ENCODE results near the gene TRIM29.

The TRIM29 gene

GRCh38 chr11:120090411-120090810 is 47.5 kb downstream of the TRIM29 start:
- DNase-seq: no peak

DNA sequence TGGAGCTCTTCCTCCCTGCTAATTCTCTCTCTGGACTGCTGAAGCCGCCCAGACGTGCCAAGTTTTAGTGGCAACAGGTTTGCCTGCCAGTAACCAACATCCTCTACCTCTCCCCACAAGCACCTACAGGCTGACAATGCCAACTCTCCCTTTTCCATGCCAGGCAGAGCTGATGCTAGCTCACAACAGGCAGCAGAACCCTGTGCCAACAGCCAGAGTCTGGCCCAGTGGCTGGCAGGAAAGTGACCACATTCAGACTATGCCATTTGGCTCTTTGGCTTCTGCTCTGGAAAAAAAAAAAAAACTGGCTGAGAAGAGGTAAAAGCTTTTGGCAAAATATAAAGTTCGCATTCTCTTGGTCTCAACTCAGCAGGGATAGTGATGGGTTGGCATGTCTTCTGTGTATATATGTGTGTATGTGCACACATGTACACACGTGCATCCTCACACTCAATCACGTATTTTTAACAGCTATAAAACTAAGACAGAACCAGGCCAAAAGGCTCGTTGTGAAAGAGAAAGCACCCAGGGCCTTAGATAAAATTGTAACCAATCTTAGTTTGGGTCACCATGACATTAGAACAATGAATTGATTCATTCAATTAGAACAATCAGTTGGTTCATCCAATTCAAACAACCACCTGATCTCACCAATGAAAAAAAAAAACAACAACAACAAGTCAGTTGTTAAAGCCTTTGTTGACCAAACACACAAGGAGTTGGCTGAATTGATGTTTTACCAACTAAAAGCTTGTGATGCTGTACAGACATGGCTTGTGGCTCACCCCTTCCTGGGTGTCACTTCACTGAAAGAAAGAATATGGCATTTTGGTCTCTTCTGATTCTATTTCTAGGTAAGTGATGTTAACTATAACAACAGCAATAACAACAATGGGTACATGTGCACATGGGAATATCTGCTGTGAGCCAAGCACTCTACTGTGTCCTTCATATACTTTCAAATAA is 48.6 kb downstream of the TRIM29 start:
- DNase-seq: no peak

DNA sequence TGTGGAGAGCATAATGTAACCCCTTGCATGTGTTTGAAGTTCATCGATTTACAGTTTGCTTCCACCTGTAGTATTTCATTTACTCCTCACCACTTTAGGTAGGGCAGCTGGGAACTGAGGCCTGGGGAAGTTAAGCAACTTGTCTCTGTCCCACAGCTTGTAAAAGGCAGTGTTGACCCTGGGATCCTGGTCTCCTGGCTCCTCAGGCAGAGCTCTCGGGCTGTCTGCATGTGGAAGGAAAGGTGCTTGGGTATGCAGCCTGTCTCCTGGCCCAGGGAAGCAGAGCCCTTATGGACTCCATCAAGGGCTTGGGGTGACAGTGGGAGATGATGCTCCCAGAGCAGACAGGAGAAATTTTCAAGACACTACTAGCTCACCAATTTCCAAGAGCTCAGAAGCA is 49.9 kb downstream of the TRIM29 start:
- no peak for DNase-seq

- no peak for DNase-seq
Observed at GRCh38 chr11:120086651-120087050, 51.3 kb downstream of the TRIM29 start.

GRCh38 chr11:120079750-120080610 is 57.9 kb downstream of the TRIM29 start:
- DNase-seq: no peak

DNA sequence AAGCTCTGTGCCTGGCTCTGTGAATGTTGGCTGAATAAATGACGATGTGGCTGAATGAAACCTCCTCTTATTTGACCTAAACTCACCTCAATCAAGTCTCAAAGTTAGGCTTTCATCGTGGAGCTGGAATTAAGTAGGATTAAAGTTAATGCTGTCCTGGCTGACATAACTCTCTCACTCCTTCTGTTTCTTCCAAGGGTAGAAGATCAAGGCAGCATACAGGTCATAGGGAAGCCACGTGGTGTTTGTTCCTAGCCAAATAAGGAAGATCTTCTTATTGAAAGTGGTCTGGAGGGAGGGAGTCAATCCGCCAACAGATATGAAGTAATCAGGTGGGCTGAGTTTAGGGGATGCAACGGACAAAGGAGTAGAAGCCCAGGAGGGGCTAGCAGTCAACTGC is 59.5 kb downstream of the TRIM29 start:
- no peak for DNase-seq

GRCh38 chr11:120074076-120074475 is 63.8 kb downstream of the TRIM29 start:
- no peak for DNase-seq

GRCh38 chr11:120073196-120073595 is 64.7 kb downstream of the TRIM29 start:
- DNase-seq: no peak

GRCh38 chr11:120068114-120068573 is 69.8 kb downstream of the TRIM29 start:
- DNase-seq: no peak

GRCh38 chr11:120067438-120068113 is 70.3 kb downstream of the TRIM29 start:
- no peak for DNase-seq

DNA sequence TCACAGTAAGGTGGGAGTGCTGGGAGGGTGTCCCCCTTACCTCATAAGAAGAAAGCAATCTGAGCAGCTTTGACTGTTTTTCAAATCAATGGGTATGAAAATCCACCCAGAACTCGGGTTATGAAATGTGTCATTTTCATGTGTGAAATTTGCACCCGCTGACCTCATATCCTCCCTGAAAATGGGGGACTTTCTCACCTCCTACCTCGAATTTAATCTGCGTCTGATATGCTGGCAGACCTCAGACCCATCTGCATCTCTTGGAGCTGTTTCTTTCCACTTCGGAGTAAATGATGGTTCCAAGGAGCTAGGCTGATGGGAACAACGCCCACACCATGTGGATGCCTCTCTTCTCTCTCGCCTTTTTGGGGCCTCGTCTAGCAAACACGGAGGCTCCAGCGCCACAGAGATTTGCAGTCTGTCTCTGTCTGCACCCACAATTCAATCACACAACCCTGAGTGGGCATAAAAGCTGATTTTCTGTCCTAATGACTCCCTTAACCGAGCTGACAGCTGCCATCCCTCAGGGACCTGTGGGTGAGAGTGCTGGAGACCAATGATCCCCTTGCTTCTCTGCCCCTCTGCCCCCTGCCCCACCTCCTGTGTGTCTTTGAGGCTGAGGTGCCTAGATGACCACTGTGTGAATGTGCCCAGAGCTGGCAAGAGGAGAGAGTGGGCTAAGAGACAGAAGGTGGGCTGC is 71.0 kb downstream of the TRIM29 start:
- DNase-seq: no peak

- DNase-seq: no peak
Observed at GRCh38 chr11:120065876-120066275, 72.0 kb downstream of the TRIM29 start.

DNA sequence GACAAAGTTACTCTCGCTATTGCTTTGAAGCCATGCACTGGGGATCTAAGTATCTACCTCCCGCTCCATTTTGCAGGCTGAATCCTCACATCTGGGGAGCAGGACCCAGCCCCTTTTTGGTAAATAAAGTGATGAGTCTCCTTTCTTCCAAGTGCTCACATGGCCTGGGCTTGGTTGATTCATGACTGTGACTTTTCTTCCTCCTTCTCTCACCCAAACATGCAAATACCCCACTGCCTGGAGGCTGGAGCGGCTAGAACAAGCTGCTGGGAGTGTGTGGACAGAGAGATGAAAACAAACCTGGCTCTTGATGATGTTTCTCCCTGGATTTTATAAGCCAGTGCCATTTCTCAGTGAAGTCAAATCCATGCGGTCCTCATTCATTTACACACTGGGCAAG is 72.7 kb downstream of the TRIM29 start:
- DNase-seq: no peak

DNA sequence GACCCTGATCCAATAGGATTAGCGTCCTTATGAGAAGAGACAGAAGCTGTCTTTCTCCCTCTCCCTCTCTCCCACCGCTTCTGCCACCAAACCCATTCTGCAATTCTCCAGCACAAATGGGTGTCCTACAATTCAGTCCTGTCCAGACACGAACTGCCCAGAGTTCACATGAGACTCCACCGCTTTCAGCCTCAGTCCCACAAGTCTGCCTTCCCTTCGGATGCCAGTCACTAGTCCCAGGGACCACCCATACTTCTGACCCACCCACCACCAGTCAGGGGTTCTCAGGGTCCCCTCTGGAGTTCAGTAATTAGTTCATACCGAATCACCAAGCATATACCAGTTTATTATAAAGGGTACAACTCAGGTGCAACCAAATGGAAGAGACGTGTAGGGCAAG is 73.6 kb downstream of the TRIM29 start:
- DNase-seq: no peak

- no peak for DNase-seq
Observed at GRCh38 chr11:120063686-120064340, 74.1 kb downstream of the TRIM29 start.

DNA sequence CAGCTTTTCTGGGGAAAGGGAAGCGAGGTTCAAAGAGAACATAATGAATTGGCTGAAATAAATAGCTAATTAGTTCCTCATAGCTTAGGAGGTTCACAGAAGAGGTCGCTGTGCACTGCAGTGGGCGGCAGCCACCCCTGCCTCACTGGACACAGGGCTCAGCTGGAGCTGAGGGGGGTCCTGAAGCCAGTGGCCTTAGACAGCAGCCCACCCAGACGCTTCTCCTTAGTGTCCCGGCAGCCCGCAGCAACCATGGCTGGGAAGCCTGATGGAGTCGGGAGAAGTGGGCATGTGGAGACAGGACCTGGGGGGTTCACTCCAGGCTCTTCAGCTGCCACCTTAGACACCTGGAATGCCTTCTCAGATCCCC is 75.4 kb downstream of the TRIM29 start:
- DNase-seq: no peak

DNA sequence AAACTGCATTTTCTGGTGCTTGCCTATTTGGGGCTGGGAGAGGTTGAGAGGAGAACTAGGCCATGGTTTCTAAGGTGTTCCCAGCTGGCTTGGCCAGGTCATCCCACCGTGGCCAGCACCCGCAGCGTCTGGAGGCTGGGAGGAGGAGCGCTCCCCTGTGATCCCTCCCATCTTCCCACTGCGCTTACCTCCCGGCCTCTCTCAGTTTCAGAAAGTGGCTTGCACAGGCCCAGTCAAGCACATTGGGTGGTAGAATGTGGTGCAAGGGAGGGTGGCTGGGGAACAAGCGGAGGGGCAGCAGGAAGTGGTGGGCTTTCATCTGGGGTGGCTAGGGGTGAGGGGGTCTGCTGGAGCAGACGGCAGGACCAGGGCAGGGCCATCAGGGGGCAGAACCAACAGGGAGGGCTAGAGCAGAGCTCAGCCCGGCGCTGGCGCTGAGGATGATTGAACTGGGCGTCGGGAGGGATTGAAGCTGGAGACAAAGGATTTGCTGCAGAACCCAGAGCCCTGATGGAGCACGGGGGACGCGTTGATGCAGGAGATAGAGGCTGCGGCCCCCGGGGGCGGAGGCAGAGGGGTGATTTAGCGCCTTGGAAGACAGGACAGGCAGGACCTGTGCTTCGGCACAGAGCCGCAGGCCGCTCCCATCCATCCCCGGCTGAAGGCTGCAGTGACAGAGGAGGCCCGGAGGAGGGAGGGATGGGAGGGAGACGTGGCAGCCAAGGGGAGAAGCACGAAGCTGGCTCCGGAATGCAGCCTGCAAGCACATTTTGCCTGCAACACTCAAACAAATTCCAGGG is 76.0 kb downstream of the TRIM29 start:
- no peak for DNase-seq
